GM12874 (cell line): Measurements from ENCODE around the gene PRSS57.

Source experiments
- TF ChIP-seq, protein P1 (sequence below): IDR thresholded peaks from 2 replicates; pipeline ENCODE4 v1.5.1; 2011; ENCODE audit warnings: low read depth, mild to moderate bottlenecking, control low read depth, low read length, moderate library complexity; ENCODE audit not compliant: insufficient read depth

Gene PRSS57

DNA sequence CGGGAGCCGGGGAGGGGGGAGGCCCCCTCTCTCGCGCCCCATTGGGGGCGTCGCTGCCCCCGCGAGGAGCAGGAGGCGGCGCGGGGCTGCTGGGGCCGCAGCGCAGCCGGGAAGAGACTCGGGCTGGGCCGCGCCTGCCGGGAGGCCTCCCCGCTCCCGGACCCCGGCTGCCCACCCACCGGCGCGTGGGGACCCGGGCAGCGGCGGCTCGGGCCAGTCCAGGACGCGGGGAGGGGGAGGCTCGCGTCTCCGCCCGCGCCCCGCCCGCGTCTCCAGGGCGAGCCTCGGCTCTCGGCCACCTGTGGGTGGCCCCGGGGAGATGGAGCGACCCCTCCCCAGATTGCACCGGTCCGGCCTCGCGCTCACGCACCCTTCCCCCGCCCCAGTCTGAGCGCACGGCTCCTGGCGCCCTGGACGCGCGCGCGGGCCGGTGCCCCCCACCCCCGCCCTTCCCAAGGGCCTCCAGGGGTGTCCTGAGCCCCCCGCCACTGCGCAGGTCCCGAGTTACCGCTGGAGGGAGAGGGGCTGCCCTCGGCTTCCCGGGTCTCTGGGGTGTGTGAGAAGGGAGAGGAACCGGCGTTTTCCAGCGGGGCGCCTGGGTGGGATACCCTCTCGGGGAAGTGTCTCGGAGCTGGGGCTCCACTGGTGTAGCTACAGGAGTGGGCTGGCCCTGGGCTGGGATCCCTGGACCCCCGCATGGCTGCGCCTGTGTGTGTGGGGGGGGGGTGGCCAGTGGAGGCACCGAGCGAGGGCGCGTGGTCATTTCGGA lies 14.1 kb upstream of the PRSS57 start:
- TF ChIP-seq, protein P1, sequence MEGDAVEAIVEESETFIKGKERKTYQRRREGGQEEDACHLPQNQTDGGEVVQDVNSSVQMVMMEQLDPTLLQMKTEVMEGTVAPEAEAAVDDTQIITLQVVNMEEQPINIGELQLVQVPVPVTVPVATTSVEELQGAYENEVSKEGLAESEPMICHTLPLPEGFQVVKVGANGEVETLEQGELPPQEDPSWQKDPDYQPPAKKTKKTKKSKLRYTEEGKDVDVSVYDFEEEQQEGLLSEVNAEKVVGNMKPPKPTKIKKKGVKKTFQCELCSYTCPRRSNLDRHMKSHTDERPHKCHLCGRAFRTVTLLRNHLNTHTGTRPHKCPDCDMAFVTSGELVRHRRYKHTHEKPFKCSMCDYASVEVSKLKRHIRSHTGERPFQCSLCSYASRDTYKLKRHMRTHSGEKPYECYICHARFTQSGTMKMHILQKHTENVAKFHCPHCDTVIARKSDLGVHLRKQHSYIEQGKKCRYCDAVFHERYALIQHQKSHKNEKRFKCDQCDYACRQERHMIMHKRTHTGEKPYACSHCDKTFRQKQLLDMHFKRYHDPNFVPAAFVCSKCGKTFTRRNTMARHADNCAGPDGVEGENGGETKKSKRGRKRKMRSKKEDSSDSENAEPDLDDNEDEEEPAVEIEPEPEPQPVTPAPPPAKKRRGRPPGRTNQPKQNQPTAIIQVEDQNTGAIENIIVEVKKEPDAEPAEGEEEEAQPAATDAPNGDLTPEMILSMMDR: no peak

DNA sequence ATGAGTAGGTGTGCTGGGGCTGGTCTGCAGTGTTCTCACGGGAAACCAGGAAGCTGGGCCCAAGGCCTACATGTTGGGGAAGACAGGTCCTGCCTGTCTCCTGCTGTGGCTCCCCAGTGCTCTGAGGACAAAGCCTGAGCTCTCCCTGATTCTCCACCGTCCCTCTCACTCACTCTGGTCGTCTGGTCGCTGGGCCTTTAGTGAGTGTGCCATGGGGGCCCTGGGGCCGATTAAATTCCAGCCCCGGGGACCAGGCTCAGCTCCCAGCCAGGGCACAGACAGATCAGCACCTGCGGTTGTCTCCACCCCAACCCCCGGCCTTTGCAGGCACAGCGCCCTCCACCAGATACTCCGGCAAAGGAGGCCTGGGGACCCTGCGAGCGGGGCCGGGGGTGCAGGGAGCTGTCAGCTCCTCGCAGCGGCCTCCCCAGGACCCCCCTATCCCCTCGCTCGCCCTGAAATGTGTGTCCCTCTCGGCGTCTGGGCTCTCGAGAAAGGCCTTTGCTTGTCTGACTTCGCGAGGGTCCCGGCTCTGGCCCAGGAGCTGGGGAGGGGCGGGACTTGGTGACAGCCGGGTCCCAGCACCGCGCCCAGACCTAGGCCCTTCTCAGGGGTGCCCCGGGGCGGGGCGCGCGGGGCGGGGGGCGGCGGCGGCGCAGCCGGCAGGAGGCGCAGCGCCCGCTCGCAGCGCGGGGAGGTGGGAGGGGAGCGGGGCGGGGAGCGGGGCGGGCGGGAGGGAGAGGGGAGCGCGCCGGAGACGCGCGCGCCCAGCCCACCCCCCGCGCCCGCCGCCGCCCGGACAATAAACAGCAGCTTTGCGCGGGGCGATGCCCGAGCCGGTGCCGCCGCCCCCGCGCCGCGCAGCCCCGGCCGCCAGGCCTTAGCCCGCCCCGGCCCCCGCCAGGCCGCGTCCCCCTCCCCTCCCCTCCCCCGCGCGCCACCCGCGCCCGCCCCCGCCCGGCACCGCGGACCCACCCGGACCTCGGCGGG lies 13.2 kb upstream of the PRSS57 start, which contains the start of gene PALM:
PALM (plus strand) TSS at position 782 of the 990 bp plus-strand sequence. CDS start 212 bp downstream, outside the sequence.
- TF ChIP-seq, protein P1: no peak

DNA sequence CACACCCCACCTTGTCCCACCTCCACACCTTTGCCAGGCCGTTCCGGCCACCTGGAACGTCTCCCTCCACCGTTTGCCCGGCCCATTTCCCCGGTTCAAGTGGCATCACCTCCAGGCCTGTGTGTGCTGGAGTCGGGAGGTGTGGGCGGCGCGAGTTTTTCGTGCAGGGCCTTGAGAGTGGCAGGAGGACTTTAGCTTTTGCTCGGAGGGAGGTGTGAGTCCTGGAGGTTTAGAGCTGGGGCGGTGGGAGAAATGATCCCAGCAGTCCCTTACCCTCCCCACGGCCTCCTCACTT lies 9.1 kb upstream of the PRSS57 start:
- TF ChIP-seq, protein P1: no peak

DNA sequence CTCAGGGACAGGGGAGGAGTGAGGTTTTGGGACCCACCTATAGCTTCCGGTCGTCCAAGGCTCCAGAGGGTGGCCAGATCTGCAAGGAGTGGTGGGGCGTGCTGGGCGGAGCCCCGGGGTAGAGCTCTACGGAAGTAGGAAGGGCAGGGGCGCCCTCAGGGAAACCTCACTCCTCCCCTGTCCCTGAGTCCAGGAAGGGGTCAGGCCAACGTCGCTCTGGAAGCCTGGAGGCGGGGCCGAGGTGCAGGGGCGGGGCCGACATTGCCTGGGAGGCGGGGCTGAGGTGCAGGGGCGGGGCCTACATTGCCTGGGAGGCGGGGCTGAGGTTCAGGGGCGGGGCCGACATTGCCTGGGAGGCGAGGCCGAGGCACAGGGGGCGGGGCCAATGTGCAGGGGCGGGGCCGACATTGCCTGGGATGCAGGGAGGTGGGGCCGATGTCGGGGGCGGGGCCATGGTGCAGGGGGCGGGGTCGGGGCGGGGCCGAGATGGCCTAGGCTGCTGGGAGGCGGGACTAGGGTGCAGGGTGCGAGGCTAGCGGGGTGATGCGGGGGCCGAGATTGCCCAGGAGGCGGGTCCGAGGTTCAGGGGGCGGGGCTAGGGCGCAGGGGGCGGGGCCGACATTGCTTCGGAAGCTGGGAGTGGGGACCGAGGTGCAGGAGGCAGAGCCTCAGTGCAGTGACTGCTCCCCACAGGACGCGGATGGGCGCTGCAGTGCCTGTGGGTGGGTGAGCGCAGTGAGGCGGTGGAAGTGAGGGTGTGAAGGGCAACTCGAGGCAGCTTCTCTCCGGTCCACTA lies 8.6 kb upstream of the PRSS57 start:
- TF ChIP-seq, protein P1: no peak

DNA sequence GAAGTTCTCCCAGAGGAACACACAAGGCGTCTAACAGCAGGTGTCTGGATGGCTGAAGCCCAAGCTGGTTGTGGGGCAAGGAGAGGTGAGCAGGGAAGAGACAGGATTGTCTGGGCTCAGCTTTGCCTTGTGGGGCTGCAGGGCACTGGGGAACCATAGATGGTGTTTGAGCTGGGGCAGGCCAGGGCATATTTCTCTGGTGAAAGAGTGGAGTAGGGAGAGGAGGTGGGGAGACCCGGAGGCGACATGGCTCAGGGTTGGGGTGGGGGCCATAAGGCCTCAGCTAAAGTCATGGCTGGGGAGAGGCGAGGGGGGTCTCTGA lies 8.0 kb upstream of the PRSS57 start:
- TF ChIP-seq, protein P1: no peak

DNA sequence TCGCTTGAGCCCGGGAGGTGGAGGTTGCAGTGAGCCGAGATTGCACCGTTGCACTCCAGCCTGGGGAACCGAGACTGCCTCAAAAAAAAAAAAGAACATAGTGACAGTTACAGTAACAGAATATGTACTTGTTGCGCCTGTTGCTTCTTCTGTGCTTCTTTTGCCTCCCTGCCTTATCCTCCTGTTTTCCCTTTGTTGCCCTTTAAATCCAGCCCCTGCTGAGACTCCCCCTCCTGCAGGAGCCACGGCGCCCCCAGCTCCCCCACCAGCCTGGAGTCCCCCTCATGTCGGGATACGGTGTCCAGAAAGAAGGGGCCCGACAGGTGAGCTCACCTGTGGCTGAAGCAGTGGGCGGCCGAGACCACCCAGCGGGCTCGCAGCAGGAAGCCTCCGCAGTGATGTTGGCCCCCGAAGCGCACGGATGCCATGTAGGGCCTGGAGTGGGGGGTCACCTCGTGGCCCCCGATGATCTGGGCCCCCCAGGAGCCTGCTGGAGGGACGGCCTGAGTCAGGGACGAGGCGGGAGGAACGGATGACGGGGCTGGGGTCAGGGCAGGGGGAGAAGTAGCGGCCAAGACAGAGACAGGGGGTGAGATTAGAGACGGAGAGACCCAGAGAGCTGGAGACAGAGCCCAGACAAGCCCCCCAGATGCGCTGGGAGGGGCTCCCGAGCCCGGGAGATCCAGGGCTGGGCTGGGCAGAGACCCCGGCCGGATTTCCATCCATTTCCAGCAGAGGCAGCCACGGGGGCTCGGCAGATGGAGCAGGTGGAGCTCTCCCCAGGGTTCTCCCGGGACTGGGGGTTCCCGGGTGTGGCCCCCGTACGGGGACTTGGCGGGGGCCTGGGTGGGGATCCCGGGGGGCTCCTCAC lies 536 bp downstream of the PRSS57 start:
- TF ChIP-seq, protein P1: no peak
